Measurements from ENCODE around the gene CGNL1. TPM values are rescaled to one million over a fixed set of nuclear protein-coding genes. Genes with fewer than 3 reads are reported as not detected.

The CGNL1 gene
- total RNA-seq, 2 donors from 2014 or later: 82.6 to 98.0 TPM

- Histone ChIP-seq H3K27me3 (ENCODE audit: control insufficient read depth, insufficient read depth, low read length, poor library complexity, severe bottlenecking) (no peaks in the 10 kb centered on the region), H3K36me3 (ENCODE audit: control insufficient read depth, insufficient read depth, low read length) (no peaks in the 10 kb centered on the region), H3K4me3 (ENCODE audit: low read length) (no peak overlapping the region), H3K27ac (ENCODE audit: low read depth, low read length) (no peak overlapping the region), H3K4me1 (ENCODE audit: control insufficient read depth, insufficient read depth, low read length) (no peaks in the 10 kb centered on the region), H3K9ac (ENCODE audit: extremely low read depth, low read length, poor library complexity, severe bottlenecking) (no peak overlapping the region), H3K9me3 (ENCODE audit: control insufficient read depth, low read length) (no peaks in the 10 kb centered on the region)
- 95 to 97% methylated on average over 7 of the region's 7 CpGs for WGBS, 2 experiments (ENCODE audit: insufficient coverage in 1 of 2, insufficient read length in 1 of 2)
- no peaks in the 10 kb centered on the region for H3K9me3 Mint-ChIP-seq
- no peaks in the 10 kb centered on the region for H3K36me3 Mint-ChIP-seq (ENCODE audit: low read depth)
- H3K27ac Mint-ChIP-seq: no peak overlapping the region
- H3K4me3 Mint-ChIP-seq: no peak overlapping the region
- no peaks in the 10 kb centered on the region for H3K27me3 Mint-ChIP-seq (ENCODE audit: insufficient read depth)
- no peaks in the 10 kb centered on the region for H3K4me1 Mint-ChIP-seq
- no peak for TF ChIP-seq CTCF (conservative IDR thresholded peaks at IDR 0.05)
- no peak for DNase-seq
Measured at GRCh38 chr15:57571725-57572124, 195.4 kb downstream of the CGNL1 start.

- H3K36me3 Mint-ChIP-seq (ENCODE audit: low read depth): no peaks in the 10 kb centered on the region
Measured at GRCh38 chr15:57572468-57572867, 196.2 kb downstream of the CGNL1 start.

GRCh38 chr15:57573151-57573550, 196.8 kb downstream of the CGNL1 start:
- no peak for TF ChIP-seq CTCF (conservative IDR thresholded peaks at IDR 0.05)
- H3K4me1 Mint-ChIP-seq: no peaks in the 10 kb centered on the region
- no peak overlapping the region for H3K27ac Mint-ChIP-seq
- Histone ChIP-seq H3K9me3 (ENCODE audit: control insufficient read depth, low read length) (no peaks in the 10 kb centered on the region), H3K9ac (ENCODE audit: extremely low read depth, low read length, poor library complexity, severe bottlenecking) (no peak overlapping the region), H3K36me3 (ENCODE audit: control insufficient read depth, insufficient read depth, low read length) (no peaks in the 10 kb centered on the region), H3K27ac (ENCODE audit: low read depth, low read length) (no peak overlapping the region), H3K4me1 (ENCODE audit: control insufficient read depth, insufficient read depth, low read length) (no peaks in the 10 kb centered on the region), H3K4me3 (ENCODE audit: low read length) (no peak overlapping the region), H3K27me3 (ENCODE audit: control insufficient read depth, insufficient read depth, low read length, poor library complexity, severe bottlenecking) (peaks cover 10% of the 10 kb centered on the region)
- H3K27me3 Mint-ChIP-seq (ENCODE audit: insufficient read depth): peaks cover 3% of the 10 kb centered on the region
- no peak for DNase-seq
- H3K9me3 Mint-ChIP-seq: no peaks in the 10 kb centered on the region
- WGBS, 2 experiments (ENCODE audit: insufficient coverage in 1 of 2, insufficient read length in 1 of 2): 87 to 92% methylated on average over 2 to 3 of the region's 4 CpGs
- H3K4me3 Mint-ChIP-seq: no peak overlapping the region
- H3K36me3 Mint-ChIP-seq (ENCODE audit: low read depth): no peaks in the 10 kb centered on the region

More at GRCh38 chr15:57572468-57572867, 196.2 kb downstream of the CGNL1 start:
- no peak for DNase-seq
- H3K4me1 ChIP-seq (ENCODE audit: control insufficient read depth, insufficient read depth, low read length): no peaks in the 10 kb centered on the region
- no peak for TF ChIP-seq CTCF (conservative IDR thresholded peaks at IDR 0.05)
- Mint-ChIP-seq H3K27me3 (ENCODE audit: insufficient read depth) (no peaks in the 10 kb centered on the region), H3K4me1 (no peaks in the 10 kb centered on the region), H3K27ac (no peak overlapping the region), H3K9me3 (no peaks in the 10 kb centered on the region), H3K4me3 (no peak overlapping the region)
- peaks cover 5% of the 10 kb centered on the region for H3K27me3 ChIP-seq (ENCODE audit: control insufficient read depth, insufficient read depth, low read length, poor library complexity, severe bottlenecking)
- 87 to 88% methylated on average over 3 of the region's 3 CpGs for WGBS, 2 experiments (ENCODE audit: insufficient coverage in 1 of 2, insufficient read length in 1 of 2)
- H3K27ac ChIP-seq (ENCODE audit: low read depth, low read length): no peak overlapping the region
- no peak overlapping the region for H3K4me3 ChIP-seq (ENCODE audit: low read length)
- no peaks in the 10 kb centered on the region for H3K36me3 ChIP-seq (ENCODE audit: control insufficient read depth, insufficient read depth, low read length)
- no peak overlapping the region for H3K9ac ChIP-seq (ENCODE audit: extremely low read depth, low read length, poor library complexity, severe bottlenecking)
- no peaks in the 10 kb centered on the region for H3K9me3 ChIP-seq (ENCODE audit: control insufficient read depth, low read length)

Data from endodermal cell (in vitro differentiated cells).